ENCODE measurements around the gene MEG3. TPM values are rescaled to one million over a fixed set of nuclear protein-coding genes. Genes with fewer than 3 reads are reported as not detected.
A peak's percentile ranks its signal among the peaks of the same experiment; 100 is the strongest.

MEG3 gene
- total RNA-seq, 1 experiment from 2014 or later = 62.4 TPM

- TF ChIP-seq SIN3A (IDR thresholded peaks at IDR 0.05; ENCODE audit: borderline replicate concordance, insufficient read depth, low read depth, low read length) (no peak), TCF7L2 (IDR thresholded peaks at IDR 0.05; ENCODE audit: low read depth, low read length) (no peak), REST (IDR thresholded peaks at IDR 0.05; ENCODE audit: insufficient read depth in 1 of 2, low read depth in 2 of 2, low read length in 1 of 2) (no peak), POLR2AphosphoS5 (IDR thresholded peaks at IDR 0.05; ENCODE audit: low read depth, low read length) (no peak), CTCF (IDR thresholded peaks at IDR 0.05) (no peak)
- DNase-seq (ENCODE audit: low read depth, low spot score) (no peak), ATAC-seq (no peak)
- Histone ChIP-seq H3K27me3 (ENCODE audit: control insufficient read depth, insufficient read depth, low read length) (no peaks in the 10 kb centered on the region), H3K9me3 (ENCODE audit: control insufficient read depth, insufficient read depth, low read depth, low read length) (no peaks in the 10 kb centered on the region), H3K36me3 (ENCODE audit: control insufficient read depth, insufficient read depth, low read length) (no peaks in the 10 kb centered on the region), H3K4me1 (ENCODE audit: control insufficient read depth, insufficient read depth, low read length) (no peaks in the 10 kb centered on the region), H3K27ac (ENCODE audit: low read length) (no peak overlapping the region), H3K4me3 (ENCODE audit: low read depth in 2 of 2, low read length in 2 of 2) (no peak overlapping the region)
- intact Hi-C loops (cut with micrococcal nuclease; ENCODE audit: unreplicated experiment) (loop anchor here (2.0 kb wide), 1 partner anchor 51 kb away; no protein-coding TSS in a partner anchor), in situ Hi-C loops (cut with HindIII; ENCODE audit: low pct_unique_long_range_greater_than_20kb, low sequenced_read_pairs) (no loop called here)
- ChIA-PET POLR2A (no interaction called here), CTCF (no interaction called here)
- BruUV-seq (replicated peaks) = no TSS peak
These were observed 75.7 kb downstream of the MEG3 start for GRCh38 chr14:100901391-100902183.

- no peaks in the 10 kb centered on the region for H3K9me3 ChIP-seq (ENCODE audit: control insufficient read depth, insufficient read depth, low read depth, low read length)
- CTCF ChIA-PET = interaction anchor here (0.6 kb wide), 1 partner anchor 128 kb away, joined by 4 read pairs; no protein-coding TSS in a partner anchor
- no TSS peak for BruUV-seq (replicated peaks)
- ATAC-seq (0 out of 2 replicates have a peak, but pooled peaks have one; percentile 39), DNase-seq (ENCODE audit: low read depth, low spot score) (no peak)
- in situ Hi-C loops (cut with HindIII; ENCODE audit: low pct_unique_long_range_greater_than_20kb, low sequenced_read_pairs) = no loop called here
- H3K27ac ChIP-seq (ENCODE audit: low read length) = no peak overlapping the region
- no peak overlapping the region for H3K4me3 ChIP-seq (ENCODE audit: low read depth in 2 of 2, low read length in 2 of 2)
- intact Hi-C loops (cut with micrococcal nuclease; ENCODE audit: unreplicated experiment) = no loop called here
- POLR2A ChIA-PET = no interaction called here
- H3K36me3 ChIP-seq (ENCODE audit: control insufficient read depth, insufficient read depth, low read length) = no peaks in the 10 kb centered on the region
- H3K27me3 ChIP-seq (ENCODE audit: control insufficient read depth, insufficient read depth, low read length) = no peaks in the 10 kb centered on the region
- H3K4me1 ChIP-seq (ENCODE audit: control insufficient read depth, insufficient read depth, low read length) = no peaks in the 10 kb centered on the region
- no peak for TF ChIP-seq SIN3A (IDR thresholded peaks at IDR 0.05; ENCODE audit: borderline replicate concordance, insufficient read depth, low read depth, low read length)
- no peak for TF ChIP-seq REST (IDR thresholded peaks at IDR 0.05; ENCODE audit: insufficient read depth in 1 of 2, low read depth in 2 of 2, low read length in 1 of 2)
- TF ChIP-seq POLR2AphosphoS5 (IDR thresholded peaks at IDR 0.05; ENCODE audit: low read depth, low read length) = no peak
- peak; percentile 60 for TF ChIP-seq CTCF (IDR thresholded peaks at IDR 0.05)
These were observed 76.6 kb downstream of the MEG3 start for GRCh38 chr14:100902295-100903133.

Data from Panc1 (cell line).